Measurements from ENCODE around the gene CLOCK. TPM values are rescaled to one million over a fixed set of nuclear protein-coding genes. Genes with fewer than 3 reads are reported as not detected.

The CLOCK gene
- polyA plus RNA-seq, 2 of the 4 experiments (the other 2 are of a cell fraction): 6.6 to 14.2 TPM

DNA sequence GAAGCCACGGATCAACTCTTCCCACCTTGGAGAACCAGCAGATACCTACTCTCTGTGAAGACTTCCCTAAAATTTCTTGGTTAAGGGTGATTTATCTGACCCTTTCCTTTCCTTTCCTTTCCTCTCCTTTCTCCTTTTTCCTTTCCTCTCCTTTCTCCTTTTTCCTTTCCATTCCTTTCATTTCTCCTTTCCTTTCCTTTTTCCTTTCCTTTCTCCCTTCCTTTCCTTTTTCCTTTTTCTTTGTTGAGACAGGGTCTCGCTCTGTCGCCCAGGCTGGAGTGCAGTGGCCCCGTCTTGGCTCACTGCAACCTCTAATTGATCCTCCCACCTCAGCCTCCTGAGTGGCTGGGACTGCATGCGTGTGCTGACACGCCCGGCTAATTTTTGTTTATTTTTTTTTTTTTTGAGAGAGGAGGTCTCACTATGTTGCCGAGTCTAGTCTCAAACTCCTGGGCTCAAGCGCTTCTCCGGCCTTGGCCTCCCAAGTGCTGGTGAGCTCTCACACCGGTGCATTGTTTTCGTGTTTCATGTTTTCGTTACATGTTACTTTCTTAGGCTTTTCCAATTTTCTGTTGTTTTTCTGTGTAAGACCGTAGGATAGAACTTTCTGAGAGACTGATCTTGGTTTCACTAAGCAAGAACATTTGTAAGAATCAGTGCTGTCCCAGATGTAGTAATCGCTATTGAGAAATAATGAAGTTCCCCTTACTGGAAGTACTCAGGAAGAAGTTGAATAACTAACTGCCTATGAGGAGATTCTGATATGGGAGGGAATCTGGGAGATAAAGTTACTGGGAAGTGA, 149.0 kb downstream of the CLOCK start:
- Histone ChIP-seq H3K4me3 (peak overlapping the region; percentile 99), H3K4me1 (peaks cover 20% of the 10 kb centered on the region; the same call in 2 of the 3 replicates), H3K9me3 (no peaks in the 10 kb centered on the region), H3K27ac (peak overlapping the region; percentile 98 to 99; a peak in 5 of 6 replicates), H3K4me2 (peak overlapping the region; percentile 91)
- POLR2A ChIA-PET: no interaction called here
- DNase-seq (ENCODE audit: low read depth in 1 of 2, low spot score in 1 of 2) (no peak), ATAC-seq (no peak), FAIRE-seq (no peak)
- no peak for TF ChIP-seq ZC3H11A (IDR thresholded peaks at IDR 0.05)
- no peak for TF ChIP-seq RCOR1 (IDR thresholded peaks at IDR 0.05; ENCODE audit: low read depth, low read length)
- no peak for TF ChIP-seq PHF8 (IDR thresholded peaks at IDR 0.05; ENCODE audit: borderline replicate concordance, low read depth)
- TF ChIP-seq HOXB5 (CRISPR knock-in tag; IDR thresholded peaks at IDR 0.05): no peak
- TF ChIP-seq KDM1A (IDR thresholded peaks at IDR 0.05; ENCODE audit: low read depth): no peak
- TF ChIP-seq, protein P1, sequence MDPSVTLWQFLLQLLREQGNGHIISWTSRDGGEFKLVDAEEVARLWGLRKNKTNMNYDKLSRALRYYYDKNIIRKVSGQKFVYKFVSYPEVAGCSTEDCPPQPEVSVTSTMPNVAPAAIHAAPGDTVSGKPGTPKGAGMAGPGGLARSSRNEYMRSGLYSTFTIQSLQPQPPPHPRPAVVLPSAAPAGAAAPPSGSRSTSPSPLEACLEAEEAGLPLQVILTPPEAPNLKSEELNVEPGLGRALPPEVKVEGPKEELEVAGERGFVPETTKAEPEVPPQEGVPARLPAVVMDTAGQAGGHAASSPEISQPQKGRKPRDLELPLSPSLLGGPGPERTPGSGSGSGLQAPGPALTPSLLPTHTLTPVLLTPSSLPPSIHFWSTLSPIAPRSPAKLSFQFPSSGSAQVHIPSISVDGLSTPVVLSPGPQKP (IDR thresholded peaks at IDR 0.05; ENCODE audit: low read depth, low read length): no peak
- WGBS (ENCODE audit: missing lambda C conversion rate): 15% methylated on average over 15 of the region's 15 CpGs
- CTCF ChIA-PET: interaction anchor here (0.8 to 1.4 kb wide), 3 partner anchors 23 to 469 kb away, joined by 3 to 5 read pairs (median 3); partner anchors contain the start of gene SRD5A3

DNA sequence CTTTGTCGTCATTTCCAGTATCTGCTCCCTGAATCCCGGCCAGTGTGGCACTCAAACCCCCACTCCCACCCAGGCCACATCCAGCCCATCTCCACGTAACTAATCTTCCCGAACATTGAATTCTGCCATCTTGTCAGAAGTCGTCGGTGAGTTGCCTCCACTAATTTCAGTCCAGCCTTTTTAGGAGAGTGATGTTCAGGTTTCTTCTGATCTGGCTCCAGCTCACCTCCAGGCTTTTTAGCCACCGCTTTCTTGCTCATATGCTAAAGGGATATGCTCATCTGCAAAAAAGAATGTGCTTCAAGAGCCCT, 149.6 kb downstream of the CLOCK start:
- Histone ChIP-seq H3K9me3 (no peaks in the 10 kb centered on the region), H3K4me2 (peak overlapping the region; percentile 91), H3K4me3 (peak overlapping the region; percentile 99), H3K4me1 (peaks cover 20% of the 10 kb centered on the region; the same call in 2 of the 3 replicates), H3K27ac (peak overlapping the region; percentile 98 to 99)
- no peak for ATAC-seq
- no peak for DNase-seq (ENCODE audit: low read depth in 1 of 2, low spot score in 1 of 2)
- CTCF ChIA-PET: no interaction called here
- FAIRE-seq: no peak
- WGBS (ENCODE audit: missing lambda C conversion rate): 7% methylated on average over 7 of the region's 7 CpGs
- POLR2A ChIA-PET: interaction anchor here (2.6 kb wide), 1 partner anchor 10 kb away, joined by 11 read pairs; no protein-coding TSS in a partner anchor
- TF ChIP-seq FOSL2 (IDR thresholded peaks at IDR 0.05) (no peak), FOSL2 (CRISPR knock-in tag; IDR thresholded peaks at IDR 0.05) (no peak), ESRRA (IDR thresholded peaks at IDR 0.05; ENCODE audit: borderline replicate concordance, low read length) (no peak), HOXA7 (CRISPR knock-in tag; IDR thresholded peaks at IDR 0.05) (no peak), RNF2 (IDR thresholded peaks at IDR 0.05; ENCODE audit: borderline replicate concordance, low read depth) (no peak)

DNA sequence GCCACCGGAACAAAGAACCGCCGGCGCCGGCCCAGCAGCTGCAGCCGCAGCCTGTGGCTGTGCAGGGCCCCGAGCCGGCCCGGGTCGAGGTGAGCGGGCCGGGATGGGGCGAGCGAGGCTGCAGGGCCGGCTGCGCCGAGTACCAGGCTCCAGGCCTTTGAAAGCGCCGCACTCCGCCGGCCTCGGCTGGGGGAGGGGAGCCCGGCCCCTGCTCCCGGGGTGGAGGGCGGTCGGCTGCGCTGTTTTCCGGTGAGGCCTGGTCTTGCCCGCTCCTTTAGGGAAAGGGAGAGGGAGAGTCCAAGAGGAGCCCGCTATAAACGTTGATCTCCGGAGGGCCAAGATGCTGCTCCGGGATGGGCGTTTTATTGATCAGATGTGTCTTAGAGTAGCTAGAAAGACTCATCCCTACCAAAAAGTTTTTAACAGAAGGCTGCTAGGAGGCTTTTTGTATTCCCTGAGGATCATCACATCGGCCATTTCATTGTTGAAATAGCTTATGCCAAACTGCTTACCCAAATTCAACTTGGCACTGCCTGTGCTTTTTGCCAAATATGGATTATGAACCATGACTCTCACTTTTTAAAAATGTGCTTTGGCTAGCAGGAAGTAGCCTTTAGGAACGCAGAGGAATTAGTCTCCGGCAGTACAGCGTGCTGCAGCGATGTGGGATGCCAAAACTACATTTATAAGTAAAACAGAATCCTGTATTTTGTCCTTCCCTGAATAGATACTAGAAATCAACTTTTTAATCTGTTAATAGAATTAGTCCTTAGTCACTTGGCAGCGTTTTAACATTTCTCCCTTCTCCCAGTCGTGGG, 150.2 kb downstream of the CLOCK start:
- ChIA-PET CTCF (interaction anchor here (1.5 kb wide), 1 partner anchor 13 kb away, joined by 4 read pairs; no protein-coding TSS in a partner anchor), POLR2A (interaction anchor here (2.6 kb wide), 1 partner anchor 10 kb away, joined by 11 read pairs; no protein-coding TSS in a partner anchor)
- peak overlapping the region; percentile 98 to 99 for H3K27ac ChIP-seq
- no peak for FAIRE-seq
- peak; percentile 50 to 54 for ATAC-seq
- peaks cover 20% of the 10 kb centered on the region; the same call in 2 of the 3 replicates for H3K4me1 ChIP-seq
- peak overlapping the region; percentile 99 for H3K4me3 ChIP-seq
- peak in 1 of 2 experiments; percentile 25 for DNase-seq (ENCODE audit: low read depth in 1 of 2, low spot score in 1 of 2)
- 1% methylated on average over 9 of the region's 41 CpGs for WGBS (ENCODE audit: missing lambda C conversion rate)
- TF ChIP-seq ZFP36 (IDR thresholded peaks at IDR 0.05; ENCODE audit: borderline replicate concordance, partially characterized antibody): no peak
- no peak for TF ChIP-seq EHF (CRISPR knock-in tag; IDR thresholded peaks at IDR 0.05)
- no peak for TF ChIP-seq NFE2L2 (conservative IDR thresholded peaks at IDR 0.05; ENCODE audit: low read length)
- peak overlapping the region; percentile 91 for H3K4me2 ChIP-seq
- no peaks in the 10 kb centered on the region for H3K9me3 ChIP-seq
